Sciatic nerve (tissue), 2 donors: ENCODE measurements around the gene CGRRF1. TPM values are rescaled to one million over a fixed set of nuclear protein-coding genes. Genes with fewer than 3 reads are reported as not detected.

Experiments
- ATAC-seq: fragments of 200-7000 bp; cut with Tn5 transposase; one replicate; pipeline ENCODE4 v1.9.1; 2020; ENCODE audit warnings: mild to moderate bottlenecking, moderate library complexity
- DNase-seq: peaks from one replicate; pipeline ENCODE4 v3.0.0-alpha.2; 2020; ENCODE audit warnings: low spot score
- intact Hi-C: fragments of 100-400 bp; cut with DNase I; formaldehyde crosslinking; loops from one replicate; pipeline ENCODE4 v1.14.2; 2022
- total RNA-seq: library from RNA; stranded (reverse); fragmentation: NEBNext Ultra II Directional; extraction: Animal tissue kit (Norgen Biotek cat#: 25700); gene quantifications from one replicate; pipeline ENCODE4 v1.2.1, GENCODE V29; 2021
- donor health status: DM: no; HTN: no; CAD: no.
- donor health status: DM: no; HTN: no; CAD: no.

CGRRF1 gene
- total RNA-seq, 1 donor from 2014 or later, result 31.9 TPM

- ATAC-seq (no peak), DNase-seq (no peak)
- intact Hi-C loops, result no loop called here
Observed at GRCh38 chr14:54533100-54533499, 23.4 kb downstream of the CGRRF1 start.

- ATAC-seq, result no peak
- intact Hi-C loops, result no loop called here
- DNase-seq, result no peak
Observed at GRCh38 chr14:54535126-54535525, 25.4 kb downstream of the CGRRF1 start.

DNA sequence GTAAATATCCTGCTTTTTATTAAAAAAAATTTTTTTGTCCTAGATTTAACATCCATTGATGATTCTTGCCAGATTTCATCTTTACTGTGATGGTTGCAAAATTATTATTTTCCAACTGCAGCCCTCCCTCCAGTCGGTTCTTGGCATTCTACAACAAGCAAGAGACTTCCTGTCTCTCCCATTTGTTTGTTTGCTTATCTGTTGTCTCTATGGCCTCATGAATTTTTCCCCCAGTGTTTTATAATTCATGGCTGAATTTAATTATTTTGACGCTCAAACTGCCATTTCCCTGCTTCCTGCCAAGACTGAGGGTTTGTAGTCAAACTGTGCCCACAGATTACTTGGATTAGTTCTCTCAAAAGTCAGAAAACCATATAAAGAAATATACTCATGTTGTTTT is 25.9 kb downstream of the CGRRF1 start:
- intact Hi-C loops, result no loop called here
- ATAC-seq, result no peak
- no peak for DNase-seq

DNA sequence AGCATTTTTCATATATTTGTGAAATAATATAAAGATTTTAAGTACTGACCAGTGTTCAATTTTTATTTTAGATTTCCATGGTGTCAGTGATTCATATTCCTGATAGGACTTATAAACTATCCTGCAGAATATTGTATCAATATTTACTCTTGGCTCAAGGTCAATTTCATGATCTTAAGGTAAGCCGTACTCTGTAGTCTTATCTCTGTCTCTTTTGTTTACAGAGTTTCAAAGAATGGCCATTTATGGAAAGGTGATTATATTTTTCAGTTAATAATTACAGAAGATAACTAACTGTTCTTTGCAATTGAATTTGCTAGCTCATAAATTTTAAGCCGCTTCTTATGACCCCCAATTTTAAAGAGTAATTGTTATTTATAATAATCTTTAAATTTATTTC is 27.9 kb downstream of the CGRRF1 start:
- ATAC-seq (no peak), DNase-seq (no peak)
- intact Hi-C loops, result no loop called here

DNA sequence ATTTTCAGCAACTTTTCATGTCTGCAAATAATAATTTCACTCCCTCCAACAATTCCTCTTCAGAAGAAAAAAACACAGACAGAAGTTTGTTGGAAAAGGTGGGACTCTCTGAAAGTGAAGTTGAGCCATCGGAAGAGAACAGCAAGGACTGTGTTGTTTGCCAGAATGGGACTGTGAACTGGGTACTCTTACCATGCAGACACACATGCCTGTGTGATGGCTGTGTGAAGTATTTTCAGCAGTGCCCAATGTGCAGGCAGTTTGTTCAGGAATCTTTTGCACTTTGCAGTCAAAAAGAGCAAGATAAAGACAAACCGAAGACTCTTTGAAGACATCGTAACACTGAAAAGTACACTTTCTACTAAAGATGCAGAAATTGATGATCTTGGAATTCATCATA is 28.3 kb downstream of the CGRRF1 start:
- DNase-seq (no peak), ATAC-seq (no peak)
- intact Hi-C loops, result no loop called here

GRCh38 chr14:54547583-54547982 is 37.9 kb downstream of the CGRRF1 start:
- DNase-seq (no peak), ATAC-seq (no peak)
- intact Hi-C loops, result no loop called here

- DNase-seq (no peak), ATAC-seq (no peak)
- intact Hi-C loops, result no loop called here
Observed at GRCh38 chr14:54548491-54548890, 38.8 kb downstream of the CGRRF1 start.

DNA sequence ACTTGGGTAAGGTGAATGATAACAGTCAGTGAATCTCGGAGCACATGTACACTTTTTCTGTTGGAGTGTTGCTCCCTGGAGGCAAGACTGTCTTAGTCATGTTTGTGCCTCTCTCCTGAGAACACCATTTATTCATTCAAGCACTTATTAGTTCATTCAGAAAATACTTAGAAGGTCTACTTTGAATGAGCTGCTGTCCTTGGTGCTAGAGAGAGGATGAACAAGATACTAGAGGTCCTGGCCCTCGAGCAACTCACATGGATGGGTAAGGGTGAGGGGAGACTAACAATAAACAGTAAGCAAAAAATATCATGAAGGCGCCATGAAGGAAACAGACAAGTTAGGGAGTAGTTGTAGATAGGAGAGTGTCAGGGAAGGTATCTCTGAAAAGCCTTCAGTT is 40.2 kb downstream of the CGRRF1 start:
- no peak for ATAC-seq
- intact Hi-C loops, result no loop called here

GRCh38 chr14:54550514-54550913 is 40.8 kb downstream of the CGRRF1 start:
- intact Hi-C loops, result no loop called here
- ATAC-seq (no peak), DNase-seq (no peak)

More for the DNA sequence above, 40.2 kb downstream of the CGRRF1 start:
- no peak for DNase-seq

DNA sequence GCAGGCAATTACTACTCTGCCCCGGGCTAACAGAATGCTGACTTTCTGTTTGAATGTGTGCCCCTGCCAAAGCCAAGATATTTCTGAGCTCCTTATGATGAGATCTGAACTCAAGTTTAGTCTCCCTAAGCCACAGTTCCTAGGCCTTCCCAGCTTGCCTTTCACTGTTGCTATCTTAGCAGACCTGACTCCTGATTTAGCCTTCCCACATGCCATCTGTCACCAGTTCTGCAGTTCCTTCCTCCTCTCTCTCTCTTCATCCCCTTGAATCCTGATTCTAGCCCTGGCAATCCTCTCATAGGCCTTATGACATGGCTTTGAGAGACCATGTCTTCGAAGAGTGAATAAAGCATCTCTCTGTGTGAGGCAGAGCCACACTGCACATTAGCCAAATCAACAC is 44.7 kb downstream of the CGRRF1 start:
- no peak for ATAC-seq
- intact Hi-C loops, result no loop called here
- DNase-seq, result no peak

DNA sequence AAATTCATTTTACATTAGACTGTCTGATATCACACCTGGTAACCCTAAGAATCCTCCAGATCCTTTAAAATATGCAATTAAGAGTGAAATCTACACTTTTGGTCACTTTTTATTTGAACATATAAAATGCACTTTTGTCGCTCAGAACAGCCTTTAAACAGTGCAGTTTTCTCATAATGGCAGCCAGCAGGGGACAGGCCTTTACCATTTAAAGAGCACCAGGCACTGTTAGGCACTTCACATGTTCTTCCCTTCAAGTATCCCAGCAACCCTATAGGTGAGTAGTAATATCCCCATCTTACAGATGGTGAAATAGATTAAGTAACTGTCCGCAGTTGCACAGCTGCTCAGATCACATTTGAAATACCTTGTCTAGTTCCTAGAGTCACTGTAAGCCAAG is 45.9 kb downstream of the CGRRF1 start:
- DNase-seq (no peak), ATAC-seq (no peak)
- intact Hi-C loops, result no loop called here

DNA sequence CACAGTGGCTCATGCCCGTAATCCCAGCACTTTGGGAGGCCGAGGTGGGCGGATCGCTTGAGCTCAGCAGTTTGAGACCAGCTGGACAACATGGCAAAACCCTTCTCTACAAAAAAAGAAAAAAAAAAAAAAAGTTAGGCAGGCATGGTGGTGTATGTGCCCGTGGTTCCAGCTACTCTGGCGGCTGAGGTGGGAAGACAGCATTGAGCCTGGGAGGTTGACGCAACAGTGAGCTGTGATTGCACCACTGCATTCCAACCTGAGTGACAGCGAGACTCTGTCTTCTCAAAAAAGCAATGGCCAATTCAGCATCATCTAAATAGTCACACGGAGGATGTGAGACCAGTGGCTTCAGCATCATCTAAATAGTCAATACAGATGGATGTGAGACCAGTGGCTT is 46.8 kb downstream of the CGRRF1 start:
- no peak for DNase-seq
- intact Hi-C loops, result no loop called here
- no peak for ATAC-seq

- no peak for ATAC-seq
- no peak for DNase-seq
- intact Hi-C loops, result no loop called here
Observed at GRCh38 chr14:54562334-54562733, 52.6 kb downstream of the CGRRF1 start.

DNA sequence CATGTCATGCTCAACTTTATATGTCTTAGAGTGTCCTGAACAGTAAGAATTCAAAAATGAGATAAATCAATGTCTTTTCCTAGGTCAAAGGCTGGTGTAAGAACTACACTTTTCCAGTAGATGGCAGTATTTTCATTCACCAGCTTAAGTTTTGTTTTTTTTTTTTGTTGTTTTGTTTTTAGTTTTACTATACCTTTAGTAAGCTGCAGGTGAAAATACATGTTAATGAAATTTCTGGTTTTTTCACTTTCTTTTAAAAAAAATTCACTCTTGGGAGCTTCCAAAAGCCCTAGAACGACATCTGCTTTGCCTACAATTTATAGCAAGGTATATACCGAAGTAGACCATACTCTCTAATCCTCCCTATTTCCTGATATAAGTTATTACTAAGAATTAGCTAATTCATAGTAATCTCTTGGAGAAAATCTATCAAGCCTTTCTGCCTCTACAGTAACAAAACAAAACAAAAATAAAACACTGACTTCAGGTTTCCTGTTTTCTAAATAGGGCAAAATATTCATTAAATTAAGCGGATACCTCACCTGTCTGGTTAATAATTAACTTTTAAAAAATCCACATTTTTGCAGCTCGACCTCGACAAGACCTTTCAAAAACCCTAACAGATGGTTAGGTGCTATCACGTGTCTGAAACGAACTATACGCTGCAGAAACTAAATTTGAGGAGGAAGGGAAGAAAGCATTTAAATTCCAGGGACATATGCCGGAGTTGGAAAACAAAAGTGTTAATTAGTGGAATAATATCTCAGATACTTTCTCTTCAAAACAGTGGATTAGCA is 54.6 kb downstream of the CGRRF1 start:
- DNase-seq, result no peak
- no peak for ATAC-seq
- intact Hi-C loops, result no loop called here

DNA sequence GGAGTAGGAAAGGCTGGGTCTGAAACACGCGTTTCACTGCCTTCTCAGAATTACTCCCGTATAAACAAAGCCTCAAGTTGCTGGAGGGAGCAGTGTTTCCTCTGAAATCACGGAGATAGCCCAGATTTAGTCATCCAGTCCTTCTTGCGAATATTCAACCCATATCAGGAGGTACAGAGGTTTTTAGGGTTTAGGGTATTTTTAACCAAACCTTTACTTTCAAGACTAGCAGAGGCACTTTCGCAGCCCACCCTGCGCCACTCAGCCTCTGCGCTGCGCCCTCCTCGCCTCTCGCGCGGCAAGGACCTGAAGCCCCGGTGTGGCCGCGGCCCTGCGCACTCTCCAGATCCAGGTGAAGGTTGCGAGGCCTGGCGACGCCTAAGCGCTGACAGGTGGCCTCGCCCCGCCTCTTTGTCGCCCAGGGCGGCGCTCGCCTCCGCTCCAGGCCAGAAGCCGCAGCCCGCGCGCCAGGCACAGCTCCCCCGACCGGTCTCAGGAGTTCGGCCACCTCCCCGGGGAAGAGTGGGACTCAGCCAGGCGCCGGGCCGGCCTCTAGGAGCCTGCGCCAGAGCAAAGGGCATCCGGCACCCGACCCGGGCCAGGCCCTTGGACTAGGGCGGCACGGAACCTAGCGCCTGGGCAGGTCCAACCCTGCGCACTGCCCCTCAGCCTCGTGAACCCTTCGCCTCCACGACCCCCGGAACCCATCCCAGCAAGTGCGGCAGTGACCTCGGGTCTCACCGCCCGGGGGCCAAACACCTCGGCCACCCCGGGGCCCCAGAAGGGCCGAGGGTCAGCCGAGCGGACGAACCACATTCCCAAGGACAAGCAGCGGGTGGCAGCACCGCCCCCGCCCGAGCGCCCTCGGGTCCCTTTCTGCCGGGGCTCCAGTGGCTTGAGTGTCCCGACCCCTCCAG is 55.4 kb downstream of the CGRRF1 start:
- ATAC-seq (peak; percentile 51), DNase-seq (peak; percentile 85)
- intact Hi-C loops, result loop anchor here (5.0 kb wide), 1 partner anchor 207 kb away; no protein-coding TSS in a partner anchor

GRCh38 chr14:54565785-54566409 is 56.2 kb downstream of the CGRRF1 start:
- intact Hi-C loops, result loop anchor here (2.0 to 5.0 kb wide), 2 partner anchors 125 to 206 kb away; no protein-coding TSS in a partner anchor
- ATAC-seq (peak; percentile 90), DNase-seq (peak; percentile 97)

- DNase-seq, result peak; percentile 88
- intact Hi-C loops, result loop anchor here (2.0 to 5.0 kb wide), 2 partner anchors 124 to 206 kb away; no protein-coding TSS in a partner anchor
- peak; percentile 61 for ATAC-seq
Observed at GRCh38 chr14:54566410-54567223, 56.9 kb downstream of the CGRRF1 start, which contains the start of gene SAMD4A. Gene SAMD4A (plus strand): TSS chr14:54567128. CDS start chr14:54567917, 789 bp downstream.

DNA sequence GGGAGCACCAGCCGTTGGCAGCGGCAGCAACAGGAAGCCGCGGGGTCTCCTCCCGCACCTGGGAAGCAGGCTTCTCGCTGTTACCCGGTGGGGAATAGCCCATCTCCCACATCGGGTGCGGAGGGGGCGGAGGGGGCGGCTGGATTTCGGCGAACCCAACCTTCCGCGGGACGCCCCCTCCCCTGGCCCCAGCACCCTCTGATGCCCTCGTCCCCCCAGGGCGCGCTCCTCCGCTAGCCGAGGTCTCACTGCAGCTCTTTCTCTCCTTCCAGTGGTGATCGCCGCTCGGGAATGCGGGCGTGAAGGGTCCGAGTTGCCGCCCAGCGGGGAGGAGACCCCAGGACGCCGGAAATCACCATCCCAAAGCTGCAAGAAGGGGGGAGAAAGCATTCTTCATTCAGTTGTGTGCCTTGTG is 57.5 kb downstream of the CGRRF1 start:
- intact Hi-C loops, result loop anchor here (2.0 to 5.0 kb wide), 2 partner anchors 124 to 205 kb away; no protein-coding TSS in a partner anchor
- ATAC-seq (peak; percentile 4), DNase-seq (peak; percentile 74)
